Glomerular visceral epithelial cell (primary cell): Measurements from ENCODE around the gene HCN1.

Experiments
- DNase-seq: peaks from one replicate; pipeline ENCODE4 v3.0.0-alpha.2; 2016; ENCODE audit errors: extremely low spot score

The HCN1 gene

DNA sequence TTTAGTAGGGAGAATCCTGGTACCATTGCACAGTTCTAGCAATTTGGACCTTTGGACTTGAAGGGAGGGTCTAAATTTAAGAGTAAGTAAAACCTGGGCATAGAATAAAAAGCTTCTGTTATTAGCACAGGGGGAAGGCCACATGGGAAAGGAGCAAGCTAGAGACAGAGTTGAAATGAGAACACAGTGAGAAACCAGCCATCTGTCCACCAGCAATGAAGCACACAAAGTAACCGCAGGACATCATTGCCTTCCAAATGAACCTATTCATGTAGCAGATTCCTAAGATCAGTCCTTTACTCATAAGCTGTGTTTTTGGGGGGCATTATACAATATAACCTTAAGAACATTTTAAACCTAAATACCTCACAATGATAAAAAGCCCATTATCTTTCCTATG, 407.4 kb downstream of the HCN1 start:
- no peak for DNase-seq

GRCh38 chr5:45284436-45284835, 411.7 kb downstream of the HCN1 start:
- no peak for DNase-seq

- DNase-seq: no peak
Observed at GRCh38 chr5:45281081-45281480, 415.1 kb downstream of the HCN1 start.

DNA sequence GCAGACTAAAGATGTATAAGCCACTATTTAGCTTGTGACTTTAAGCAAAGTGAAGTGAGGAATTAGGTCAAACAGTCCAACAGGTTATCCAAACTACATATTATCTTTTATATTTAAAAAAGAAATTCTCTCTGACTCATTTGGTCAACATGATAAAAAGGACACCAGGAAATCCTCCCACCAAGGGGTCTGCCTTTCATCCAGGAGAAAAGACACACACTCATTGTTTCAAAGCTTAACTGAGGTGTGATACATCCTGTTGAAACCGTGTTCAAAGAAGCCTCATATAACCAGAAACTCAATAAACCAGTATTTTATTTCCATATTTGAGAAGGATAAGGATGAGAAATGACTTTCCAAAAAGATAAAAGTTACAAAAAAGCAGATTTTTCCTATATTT, 417.1 kb downstream of the HCN1 start:
- DNase-seq: no peak

- DNase-seq: no peak
Observed at GRCh38 chr5:45277860-45278259, 418.3 kb downstream of the HCN1 start.

GRCh38 chr5:45274241-45274640, 421.9 kb downstream of the HCN1 start:
- peak; percentile 0 for DNase-seq

DNA sequence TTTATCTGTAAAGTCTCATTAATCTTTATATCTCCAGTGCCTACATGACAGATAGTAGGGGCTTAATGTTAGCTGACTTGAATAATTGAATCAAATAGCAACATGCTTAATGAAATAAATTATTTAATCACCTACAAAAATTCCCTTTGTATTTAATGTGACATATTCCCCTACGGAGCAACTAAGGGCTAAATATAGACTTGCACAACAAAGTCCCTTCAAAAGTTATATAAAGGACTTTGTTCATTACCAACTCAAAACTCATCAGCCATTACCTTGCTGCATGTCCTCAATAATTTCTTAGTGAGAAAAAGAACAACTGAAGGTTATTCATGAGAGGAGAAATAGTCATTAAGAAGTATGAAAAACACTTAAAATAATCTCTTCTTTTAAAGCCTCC, 424.6 kb downstream of the HCN1 start:
- no peak for DNase-seq

DNA sequence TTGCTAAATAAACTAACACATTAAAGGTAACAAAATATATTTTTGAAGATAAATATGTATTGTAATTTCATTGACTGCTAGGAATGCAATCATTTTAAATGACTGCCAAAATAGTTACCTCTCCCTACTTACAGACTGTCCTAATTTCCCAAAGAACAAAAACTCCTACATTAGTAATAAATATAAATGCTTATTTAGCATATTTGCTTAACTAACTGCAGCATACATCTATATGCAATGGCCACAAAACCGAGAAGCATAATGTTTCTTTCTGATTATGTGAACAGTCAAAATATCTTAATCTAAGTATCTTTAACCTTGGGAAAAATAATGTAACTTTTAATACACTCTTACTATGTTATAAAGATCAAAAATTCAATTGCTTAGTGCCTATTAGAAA, 431.7 kb downstream of the HCN1 start:
- no peak for DNase-seq

DNA sequence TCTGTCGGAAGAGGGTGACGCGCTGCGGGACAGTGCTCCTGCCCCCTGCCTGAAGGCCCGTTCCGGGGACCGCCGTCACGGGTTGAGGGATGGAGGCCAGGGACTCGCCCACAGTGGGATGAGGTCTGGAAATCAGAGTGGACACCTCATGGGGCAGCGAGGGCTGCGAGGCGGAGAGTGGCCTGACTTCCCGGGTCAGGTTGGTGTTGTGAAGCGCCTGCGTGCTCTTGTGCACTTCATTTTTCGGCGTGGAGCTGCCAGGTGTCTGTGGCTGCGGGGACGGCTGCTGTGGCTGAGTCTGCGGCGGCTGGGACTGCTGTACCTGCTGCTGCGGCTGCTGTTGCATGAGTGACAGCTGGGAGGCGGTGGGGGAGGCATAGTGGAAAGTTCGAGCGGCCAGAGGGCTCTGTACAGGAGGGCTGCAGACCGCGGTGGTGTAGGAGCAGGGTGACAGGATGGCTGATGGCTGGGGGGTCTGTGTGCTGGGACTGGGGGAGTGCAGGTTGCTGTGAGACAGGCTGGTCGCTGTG, 434.1 kb downstream of the HCN1 start:
- no peak for DNase-seq

DNA sequence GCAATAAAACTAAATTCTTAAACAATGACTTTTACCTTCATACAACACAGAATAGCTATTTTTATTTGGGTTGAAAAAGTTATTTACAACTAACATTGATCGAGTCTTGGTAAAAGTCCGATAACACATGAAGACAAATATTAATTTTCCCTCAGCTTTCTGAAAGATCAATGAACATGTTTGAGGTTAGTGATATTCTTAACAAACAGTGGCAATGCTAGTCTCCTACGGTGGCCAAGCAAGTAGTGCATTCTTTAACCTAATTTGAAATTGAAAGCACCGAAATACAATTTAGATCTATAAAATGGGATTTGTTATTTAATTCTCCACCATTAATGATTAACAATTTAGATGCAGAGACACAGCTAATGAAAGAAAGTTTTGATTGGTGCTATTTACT, 435.1 kb downstream of the HCN1 start:
- no peak for DNase-seq

- no peak for DNase-seq
Observed at GRCh38 chr5:45260292-45260691, 435.9 kb downstream of the HCN1 start.

DNA sequence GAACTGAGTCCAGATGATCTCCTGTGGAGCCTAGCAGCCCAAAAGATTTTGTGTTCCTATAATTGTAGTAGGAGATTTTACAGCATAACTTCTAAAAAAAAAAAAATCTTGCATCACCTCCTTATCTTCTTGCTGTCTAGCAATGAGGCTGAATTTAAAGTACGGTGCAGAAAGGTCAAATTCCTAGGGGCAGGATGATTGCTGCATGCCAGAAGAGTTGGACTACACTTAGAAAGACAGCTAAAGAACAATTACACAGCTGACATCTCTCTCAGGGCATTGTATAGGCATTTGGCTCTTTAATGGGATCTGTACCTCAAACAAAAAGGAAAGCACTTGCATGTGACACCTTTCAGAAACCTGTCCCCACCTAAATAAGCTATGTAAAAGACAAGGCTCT, 443.2 kb downstream of the HCN1 start:
- DNase-seq: no peak

GRCh38 chr5:45252541-45252940, 443.6 kb downstream of the HCN1 start:
- no peak for DNase-seq

- DNase-seq: no peak
Observed at GRCh38 chr5:45225571-45226031, 470.6 kb downstream of the HCN1 start.

DNA sequence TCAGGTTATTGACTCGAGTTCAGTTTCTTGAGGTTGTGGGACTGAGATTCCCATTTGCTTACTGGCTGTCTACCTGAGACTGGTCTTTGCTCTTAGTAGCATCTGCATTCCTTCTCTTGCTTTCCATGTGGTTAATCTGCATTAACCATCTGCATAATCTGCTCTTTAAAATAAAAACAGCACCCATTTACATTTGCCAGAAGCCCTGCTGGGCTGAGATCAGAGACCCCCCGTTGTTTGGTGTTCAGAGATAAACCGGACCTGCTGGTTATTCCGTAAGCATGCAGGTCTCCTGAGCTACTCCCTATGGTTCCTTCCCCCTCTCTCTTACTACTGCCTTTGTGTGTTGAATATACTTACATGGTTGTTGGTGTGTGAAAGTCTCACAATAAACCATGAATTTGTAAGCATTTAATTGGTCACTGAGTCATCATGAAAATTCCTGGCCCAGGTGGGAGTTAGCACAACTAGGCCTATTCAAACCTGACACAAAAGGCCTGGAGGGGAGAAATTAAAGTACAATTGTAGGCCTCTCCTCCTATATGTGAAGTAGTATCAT, 490.7 kb downstream of the HCN1 start:
- no peak for DNase-seq
